ENCODE data around the gene RIN3. TPM values are rescaled to one million over a fixed set of nuclear protein-coding genes. Genes with fewer than 3 reads are reported as not detected.

RIN3 gene
- total and polyA plus RNA-seq, 10 donors: 17.2 to 117 (median 75.7) TPM

GRCh38 chr14:92491782-92492181 lies 21.8 kb upstream of the RIN3 start:
- H3K4me1 ChIP-seq: peaks cover 7 to 98% (median 55%) of the 10 kb centered on the region in 6 donors
- WGBS, 5 donors: 79 to 87% (median 84%) methylated on average over 8 of the region's 8 CpGs

GRCh38 chr14:92492258-92492657 lies 21.3 kb upstream of the RIN3 start:
- no peaks in the 10 kb centered on the region for H3K27me3 ChIP-seq (replicated peaks in 1 of 7)
- WGBS, 5 donors: 38 to 70% (median 55%) methylated on average over 10 of the region's 10 CpGs
- H3K4me1 ChIP-seq: peaks cover 7 to 96% (median 54%) of the 10 kb centered on the region in 6 donors
- no peaks in the 10 kb centered on the region for H3K9me3 ChIP-seq
- H3K4me3 ChIP-seq: no peak overlapping the region
- H3K36me3 ChIP-seq: peaks cover 0 to 4% (median 0%) of the 10 kb centered on the region in 6 donors
- peak; percentile 56 for DNase-seq
- TF ChIP-seq POLR2AphosphoS5 (IDR thresholded peaks at IDR 0.05) (peak in 1 of 3 donors; percentile 65), CTCF (IDR thresholded peaks at IDR 0.05 in 8 of 11, conservative IDR thresholded peaks at IDR 0.05 in 3 of 11) (peak in 7 of 11 experiments; percentile 13 to 64 (median 37)), POLR2A (IDR thresholded peaks at IDR 0.05) (no peak)
- peak overlapping the region in 6 of 8 donors; percentile 23 to 86 (median 75) for H3K27ac ChIP-seq
- intact Hi-C loops (cut with DNase I; ENCODE audit: low total_unique reads): no loop called here

More at GRCh38 chr14:92491782-92492181, 21.8 kb upstream of the RIN3 start:
- no peaks in the 10 kb centered on the region for H3K27me3 ChIP-seq (replicated peaks in 1 of 7)
- no peaks in the 10 kb centered on the region for H3K9me3 ChIP-seq
- peak overlapping the region in 7 of 8 donors; percentile 23 to 86 (median 75) for H3K27ac ChIP-seq
- H3K4me3 ChIP-seq: no peak overlapping the region
- H3K36me3 ChIP-seq: peaks cover 0 to 4% (median 0%) of the 10 kb centered on the region in 6 donors
- TF ChIP-seq POLR2AphosphoS5 (IDR thresholded peaks at IDR 0.05) (no peak), CTCF (IDR thresholded peaks at IDR 0.05 in 8 of 11, conservative IDR thresholded peaks at IDR 0.05 in 3 of 11) (no peak), POLR2A (IDR thresholded peaks at IDR 0.05) (no peak)
- intact Hi-C loops (cut with DNase I; ENCODE audit: low total_unique reads): no loop called here
- DNase-seq: peak; percentile 54

- Histone ChIP-seq H3K36me3 (peaks cover 0 to 4% (median 0%) of the 10 kb centered on the region in 6 donors), H3K4me3 (no peak overlapping the region), H3K4me1 (peaks cover 7 to 89% (median 48%) of the 10 kb centered on the region in 6 donors), H3K9me3 (no peaks in the 10 kb centered on the region), H3K27me3 (replicated peaks in 1 of 7) (no peaks in the 10 kb centered on the region), H3K27ac (peak overlapping the region in 3 of 8 donors; percentile 56 to 86 (median 61))
- peak; percentile 74 for DNase-seq
- intact Hi-C loops (cut with DNase I; ENCODE audit: low total_unique reads): no loop called here
- TF ChIP-seq POLR2A (IDR thresholded peaks at IDR 0.05) (no peak), POLR2AphosphoS5 (IDR thresholded peaks at IDR 0.05) (no peak)
- 79 to 94% (median 85%) methylated on average over 9 to 10 of the region's 10 CpGs for WGBS, 5 donors
These were observed 20.6 kb upstream of the RIN3 start for GRCh38 chr14:92493024-92493423.

GRCh38 chr14:92493492-92493891 lies 20.1 kb upstream of the RIN3 start:
- Histone ChIP-seq H3K27ac (peak overlapping the region in 3 of 8 donors; percentile 56 to 86 (median 61)), H3K27me3 (replicated peaks in 1 of 7) (no peaks in the 10 kb centered on the region), H3K36me3 (peaks cover 0 to 4% (median 0%) of the 10 kb centered on the region in 6 donors), H3K4me3 (no peak overlapping the region), H3K4me1 (peaks cover 7 to 86% (median 47%) of the 10 kb centered on the region in 6 donors), H3K9me3 (no peaks in the 10 kb centered on the region)
- intact Hi-C loops (cut with DNase I; ENCODE audit: low total_unique reads): no loop called here
- peak; percentile 48 for DNase-seq
- 82 to 94% (median 89%) methylated on average over 16 of the region's 16 CpGs for WGBS, 5 donors
- TF ChIP-seq POLR2AphosphoS5 (IDR thresholded peaks at IDR 0.05) (no peak), POLR2A (IDR thresholded peaks at IDR 0.05) (no peak), CTCF (IDR thresholded peaks at IDR 0.05 in 8 of 11, conservative IDR thresholded peaks at IDR 0.05 in 3 of 11) (no peak)

Measured in spleen (tissue), 11 donors.